RWPE1 (cell line): ENCODE measurements around the gene PALD1.

Experiments
- CTCF ChIA-PET: fragments of 350-600 bp; sonication (Branson Sonifier 250); formaldehyde crosslinking; extraction: SDS; loops from one replicate; lab custom pipeline; 2021; lab: Yijun Ruan, JAX
- POLR2A ChIA-PET: fragments of 400-600 bp; formaldehyde crosslinking; extraction: SDS; loops from one replicate; lab custom pipeline; 2020; ENCODE audit warnings: antibody characterized with exemption; ENCODE audit not compliant: low non-redundant PET; lab: Yijun Ruan, JAX
- DNase-seq: peaks from one replicate; pipeline ENCODE4 v3.0.0; 2012; ENCODE audit warnings: low spot score
- H3K27ac ChIP-seq: fragments of 450-650 bp; 2 replicates; pipeline ENCODE4 v1.5.1; 2017
- CTCF ChIP-seq: fragments of 450-650 bp; conservative IDR thresholded peaks from 2 replicates; pipeline ENCODE4 v1.5.1; 2017; ENCODE audit warnings: low read depth, mild to moderate bottlenecking

PALD1 gene

DNA sequence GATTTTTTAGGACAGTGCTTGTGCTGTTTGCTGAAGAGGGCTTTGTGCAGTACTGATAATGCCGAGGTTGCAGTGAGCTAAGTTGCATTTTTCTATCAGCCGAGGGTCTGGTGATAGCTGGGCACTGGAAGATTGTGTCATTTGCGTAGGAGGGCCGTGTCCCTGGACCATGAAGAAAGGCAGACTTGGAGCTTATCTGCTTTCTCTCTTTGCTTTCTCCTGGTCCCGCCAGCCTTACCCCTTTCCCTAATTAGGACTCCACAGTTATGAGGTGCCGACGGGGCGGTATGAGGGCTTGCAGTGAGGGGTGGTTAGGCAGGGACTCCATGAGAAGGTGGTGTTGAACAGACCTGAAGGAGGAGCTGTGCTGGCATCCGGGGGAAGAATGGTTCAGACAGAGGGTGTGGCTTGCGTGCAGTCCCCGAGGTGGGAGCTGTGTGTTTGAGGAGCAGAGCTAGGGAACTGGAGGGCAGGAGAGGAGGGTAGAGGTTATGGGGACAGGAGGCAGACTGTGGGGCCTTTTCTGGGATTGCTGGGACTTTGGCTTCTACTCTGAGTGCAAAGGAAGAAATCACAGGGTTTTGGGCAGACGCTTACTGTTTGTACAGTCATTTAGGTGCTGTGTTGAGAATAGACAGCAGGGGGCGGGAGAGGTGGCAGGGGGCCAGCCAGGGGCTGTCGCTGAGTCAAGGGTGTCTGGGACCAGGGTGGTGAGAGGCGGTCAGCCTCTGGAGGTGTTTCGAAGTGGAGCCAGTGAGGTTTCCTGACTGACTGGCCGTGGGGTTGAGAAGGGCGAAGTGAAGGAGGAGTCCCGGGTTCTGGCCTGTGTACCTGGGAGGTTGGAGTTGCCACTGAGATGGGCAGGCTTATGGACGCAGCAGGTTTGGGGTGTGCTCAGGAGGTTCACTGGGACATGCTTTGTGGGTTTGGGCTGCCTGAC is 80.6 kb downstream of the PALD1 start:
- peak; percentile 26; the same call in 1 of the 2 replicates for TF ChIP-seq CTCF
- ChIA-PET CTCF (interaction anchor here (0.6 to 1.1 kb wide), 8 partner anchors 9 to 366 kb away, joined by 3 to 5 read pairs (median 4); no protein-coding TSS in a partner anchor), POLR2A (no interaction called here)
- H3K27ac ChIP-seq: no peak overlapping the region
- DNase-seq: peak; percentile 60

DNA sequence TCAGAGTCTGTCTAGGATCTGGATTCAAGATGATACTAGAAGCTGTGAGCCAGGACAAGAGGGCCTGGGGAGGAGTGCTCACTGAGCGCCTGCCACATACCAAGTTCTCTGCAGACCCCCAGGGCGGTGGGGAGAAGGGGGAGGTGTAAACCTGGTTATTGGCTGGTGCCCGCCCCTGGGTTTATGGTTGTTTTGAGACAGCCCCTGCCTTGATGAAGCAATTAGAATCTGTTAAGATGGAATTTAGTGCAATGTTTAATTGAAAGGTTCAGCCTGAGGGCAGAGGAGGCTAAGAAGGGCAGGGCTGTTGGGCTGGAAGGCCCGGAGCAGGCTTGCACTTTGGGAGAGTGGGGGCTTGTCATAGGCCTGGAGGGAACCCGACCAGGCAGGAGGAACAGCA is 81.3 kb downstream of the PALD1 start:
- no peak for TF ChIP-seq CTCF
- no peak overlapping the region for H3K27ac ChIP-seq
- POLR2A ChIA-PET: no interaction called here
- CTCF ChIA-PET: interaction anchor here (0.6 to 1.1 kb wide), 2 partner anchors 9 to 150 kb away, joined by 4 to 5 read pairs; no protein-coding TSS in a partner anchor
- no peak for DNase-seq

DNA sequence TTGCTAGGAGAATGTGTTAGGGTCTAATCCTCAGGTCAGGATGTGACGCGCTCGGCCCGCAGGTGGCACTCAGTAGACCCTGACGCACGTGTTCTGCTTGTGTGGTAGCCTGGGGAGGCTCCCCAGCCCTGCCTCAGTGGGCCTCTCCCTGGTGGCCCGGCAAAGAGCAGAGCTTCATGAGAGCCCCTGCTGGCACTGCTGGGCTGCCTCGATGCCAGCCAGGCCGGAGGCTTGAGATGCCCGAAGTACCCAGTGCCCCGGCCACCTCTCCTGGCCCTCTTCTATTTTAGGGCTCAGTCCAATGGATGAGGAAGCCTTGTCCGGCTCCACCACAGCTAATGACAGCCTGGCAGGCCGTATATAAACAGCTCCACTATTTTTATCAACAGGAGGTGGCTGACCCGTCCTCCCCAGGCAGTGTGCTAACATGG is 82.0 kb downstream of the PALD1 start:
- TF ChIP-seq CTCF: no peak
- no peak for DNase-seq
- CTCF ChIA-PET: interaction anchor here (0.6 to 1.0 kb wide), 2 partner anchors 150 to 198 kb away, joined by 4 to 7 read pairs; no protein-coding TSS in a partner anchor
- no peak overlapping the region for H3K27ac ChIP-seq
- POLR2A ChIA-PET: no interaction called here

DNA sequence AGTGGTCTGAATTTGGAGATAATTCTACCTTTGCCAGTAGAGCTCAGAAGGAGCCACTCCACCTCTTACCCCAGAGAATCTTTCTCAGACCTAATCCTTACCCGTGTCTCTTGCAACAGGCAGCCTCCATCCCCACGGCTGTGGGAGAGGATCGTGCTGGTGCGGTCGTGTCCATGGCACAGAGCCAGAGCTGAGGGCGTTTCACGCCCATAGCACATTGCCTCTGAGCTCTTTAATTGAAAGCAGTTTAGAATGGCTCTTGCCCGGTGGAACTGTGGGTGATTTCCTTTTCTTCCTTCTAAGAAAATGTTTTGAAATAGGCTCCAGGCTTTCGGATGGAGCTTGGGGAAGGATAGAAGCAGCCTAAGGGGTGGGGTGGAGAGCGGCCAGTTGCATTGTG is 82.5 kb downstream of the PALD1 start:
- ChIA-PET POLR2A (no interaction called here), CTCF (interaction anchor here (0.6 to 1.0 kb wide), 4 partner anchors 183 to 1046 kb away, joined by 3 to 7 read pairs (median 4); no protein-coding TSS in a partner anchor)
- TF ChIP-seq CTCF: no peak
- no peak for DNase-seq
- H3K27ac ChIP-seq: no peak overlapping the region

- CTCF ChIA-PET: interaction anchor here (0.6 to 1.0 kb wide), 5 partner anchors 184 to 1046 kb away, joined by 3 to 7 read pairs (median 3); no protein-coding TSS in a partner anchor
- H3K27ac ChIP-seq: no peak overlapping the region
- no peak for DNase-seq
- POLR2A ChIA-PET: no interaction called here
- no peak for TF ChIP-seq CTCF
These were observed 83.0 kb downstream of the PALD1 start for GRCh38 chr10:70561558-70561957.

- POLR2A ChIA-PET: no interaction called here
- CTCF ChIA-PET: interaction anchor here (0.6 to 0.7 kb wide), 2 partner anchors 216 to 505 kb away, joined by 3 read pairs; no protein-coding TSS in a partner anchor
These were observed 83.6 kb downstream of the PALD1 start for GRCh38 chr10:70562036-70562755.

More at GRCh38 chr10:70562036-70562755, 83.6 kb downstream of the PALD1 start:
- no peak for DNase-seq
- no peak overlapping the region for H3K27ac ChIP-seq
- TF ChIP-seq CTCF: no peak
